ENCODE results near the gene GBX1. TPM values are rescaled to one million over a fixed set of nuclear protein-coding genes. Genes with fewer than 3 reads are reported as not detected.

The GBX1 gene
- total RNA-seq, 1 experiment from 2014 or later: not detected

DNA sequence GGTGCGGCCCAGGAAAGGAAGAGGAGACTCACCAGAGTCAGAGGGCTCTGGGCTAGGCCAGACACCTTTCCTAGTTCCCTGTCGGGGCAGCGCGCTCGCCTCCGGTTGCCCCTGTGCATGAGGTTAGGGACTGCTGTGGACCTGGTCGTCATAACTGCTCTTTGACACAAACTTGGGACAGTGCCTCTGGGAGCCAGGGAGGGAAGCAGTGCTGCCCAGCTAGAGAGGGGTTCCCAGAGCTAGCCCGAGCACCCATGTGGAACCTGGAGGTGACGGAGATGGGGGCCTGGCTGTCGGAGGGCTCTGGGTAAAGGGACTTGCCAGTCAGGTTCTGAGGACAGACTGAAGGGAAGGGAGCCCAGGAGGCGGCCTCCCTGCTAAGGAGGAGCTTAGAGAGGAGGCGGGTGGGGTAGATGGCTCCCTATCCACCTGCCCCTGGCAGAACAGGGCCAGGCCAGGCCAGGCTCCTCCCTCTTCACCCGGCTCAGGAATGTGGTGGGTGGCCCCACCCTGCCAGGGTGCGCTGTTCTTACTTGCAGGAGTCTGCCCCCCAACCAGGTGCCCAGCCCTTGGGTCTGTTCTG lies 51.6 kb downstream of the GBX1 start:
- intact Hi-C loops (cut with micrococcal nuclease): no loop called here
- BruUV-seq (replicated peaks): no TSS peak
- ChIA-PET POLR2A (interaction anchor here (0.6 to 8.4 kb wide), 17 partner anchors 8 to 225 kb away, joined by 3 to 128 read pairs (median 4); partner anchors contain the start of genes ABCB8, ABCF2, AGAP3 and CDK5), CTCF (interaction anchor here (0.5 to 15.6 kb wide), 9 partner anchors 9 to 1882 kb away, joined by 3 to 315 read pairs (median 4); partner anchors contain the start of genes ABCB8, AGAP3 and TMUB1)
- DNase-seq (ENCODE audit: unreplicated experiment): peak; percentile 84
- H3K4me3 Mint-ChIP-seq (ENCODE audit: unreplicated experiment): peak overlapping the region; percentile 85
- no peaks in the 10 kb centered on the region for H3K27me3 Mint-ChIP-seq (ENCODE audit: insufficient read depth, unreplicated experiment)
- no peak for TF ChIP-seq CTCF (IDR thresholded peaks at IDR 0.05; ENCODE audit: unreplicated experiment)
- peaks cover 35% of the 10 kb centered on the region for H3K36me3 Mint-ChIP-seq (ENCODE audit: insufficient read depth, unreplicated experiment)
- peaks cover 28% of the 10 kb centered on the region for H3K4me1 Mint-ChIP-seq (ENCODE audit: insufficient read depth, unreplicated experiment)
- H3K27ac Mint-ChIP-seq (ENCODE audit: low read depth, unreplicated experiment): peak overlapping the region; percentile 84
- H3K9me3 Mint-ChIP-seq (ENCODE audit: unreplicated experiment): no peaks in the 10 kb centered on the region

DNA sequence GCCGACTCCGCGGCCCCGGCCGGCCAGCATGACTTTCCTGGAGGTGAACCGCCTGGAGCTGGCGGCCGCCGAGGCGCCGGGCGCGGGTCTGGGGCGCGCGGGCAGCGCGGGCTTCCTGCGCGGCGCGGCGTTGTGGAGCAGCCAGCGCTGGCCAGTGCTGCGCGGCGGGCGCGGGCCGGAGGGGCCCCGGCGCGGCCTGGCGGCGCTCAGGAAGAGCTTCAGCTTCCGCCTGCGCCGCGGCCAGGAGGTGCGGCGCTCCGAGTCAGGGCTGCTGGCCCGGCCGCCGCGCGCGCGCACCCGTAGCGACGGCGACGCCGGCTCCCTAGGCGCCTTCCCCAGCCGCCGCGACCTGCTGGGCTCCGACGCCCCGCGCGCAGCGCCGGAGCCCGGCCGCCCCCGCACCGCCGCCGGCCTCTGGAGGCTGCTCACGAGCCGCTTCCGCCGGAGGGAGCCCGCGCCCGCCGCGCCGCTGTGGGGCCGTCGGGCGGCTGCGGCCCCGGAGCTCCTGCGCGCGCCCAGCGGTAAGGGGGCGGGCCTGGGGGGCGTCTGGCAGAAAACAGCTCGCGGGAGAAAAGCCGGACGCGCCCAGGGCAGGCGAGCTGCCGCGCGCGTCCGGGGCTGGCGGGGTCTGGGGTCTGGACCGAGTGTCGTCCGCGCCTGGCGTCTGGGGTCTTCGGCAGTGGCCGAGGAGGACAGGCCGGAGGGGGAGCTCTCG lies 52.2 kb downstream of the GBX1 start:
- Mint-ChIP-seq H3K4me1 (ENCODE audit: insufficient read depth, unreplicated experiment) (peaks cover 33% of the 10 kb centered on the region), H3K27me3 (ENCODE audit: insufficient read depth, unreplicated experiment) (no peaks in the 10 kb centered on the region), H3K9me3 (ENCODE audit: unreplicated experiment) (no peaks in the 10 kb centered on the region), H3K4me3 (ENCODE audit: unreplicated experiment) (peak overlapping the region; percentile 85), H3K36me3 (ENCODE audit: insufficient read depth, unreplicated experiment) (peaks cover 31% of the 10 kb centered on the region), H3K27ac (ENCODE audit: low read depth, unreplicated experiment) (peak overlapping the region; percentile 84)
- CTCF ChIA-PET: interaction anchor here (0.6 to 15.6 kb wide), 8 partner anchors 8 to 216 kb away, joined by 3 to 315 read pairs (median 5); partner anchors contain the start of genes AGAP3 and TMUB1
- peak; percentile 15 for DNase-seq (ENCODE audit: unreplicated experiment)
- TF ChIP-seq CTCF (IDR thresholded peaks at IDR 0.05; ENCODE audit: unreplicated experiment): no peak
- no TSS peak for BruUV-seq (replicated peaks)
- POLR2A ChIA-PET: interaction anchor here (0.6 to 8.4 kb wide), 14 partner anchors 8 to 226 kb away, joined by 3 to 128 read pairs (median 6); partner anchors contain the start of genes ABCB8, ABCF2, AGAP3 and CDK5
- intact Hi-C loops (cut with micrococcal nuclease): no loop called here

- POLR2A ChIA-PET: interaction anchor here (0.8 to 8.4 kb wide), 12 partner anchors 10 to 113 kb away, joined by 3 to 128 read pairs (median 4); partner anchors contain the start of genes ABCB8, ABCF2, AGAP3 and FASTK
- peak overlapping the region; percentile 59 for H3K27ac Mint-ChIP-seq (ENCODE audit: low read depth, unreplicated experiment)
- no peak for TF ChIP-seq CTCF (IDR thresholded peaks at IDR 0.05; ENCODE audit: unreplicated experiment)
- no peaks in the 10 kb centered on the region for H3K27me3 Mint-ChIP-seq (ENCODE audit: insufficient read depth, unreplicated experiment)
- intact Hi-C loops (cut with micrococcal nuclease): loop anchor here (5.0 kb wide), 2 partner anchors 147 to 337 kb away; no protein-coding TSS in a partner anchor
- no peaks in the 10 kb centered on the region for H3K9me3 Mint-ChIP-seq (ENCODE audit: unreplicated experiment)
- CTCF ChIA-PET: interaction anchor here (0.7 to 15.6 kb wide), 9 partner anchors 9 to 216 kb away, joined by 3 to 315 read pairs (median 8); partner anchors contain the start of genes AGAP3, CDK5, SLC4A2 and TMUB1
- peaks cover 37% of the 10 kb centered on the region for H3K4me1 Mint-ChIP-seq (ENCODE audit: insufficient read depth, unreplicated experiment)
- DNase-seq (ENCODE audit: unreplicated experiment): peak; percentile 59
- no TSS peak for BruUV-seq (replicated peaks)
- peaks cover 31% of the 10 kb centered on the region for H3K36me3 Mint-ChIP-seq (ENCODE audit: insufficient read depth, unreplicated experiment)
- peak overlapping the region; percentile 63 for H3K4me3 Mint-ChIP-seq (ENCODE audit: unreplicated experiment)
These were observed 53.1 kb downstream of the GBX1 start for GRCh38 chr7:151114151-151115090.
